Suprapubic skin (tissue), 4 donors: Measurements from ENCODE around the gene ANKRD13B. TPM values are rescaled to one million over a fixed set of nuclear protein-coding genes. Genes with fewer than 3 reads are reported as not detected.

ENCODE experiments used
- DNase-seq, 2 donors: peaks; one replicate each; pipeline ENCODE4 v3.0.0-alpha.2; 2019; ENCODE audit warnings: low spot score in 2 of 2
- H3K27ac ChIP-seq: fragments of 200-600 bp; sonication (generic); one replicate; pipeline ENCODE4 v1.5.1; 2019
- H3K27me3 ChIP-seq: fragments of 200-600 bp; sonication (generic); one replicate; pipeline ENCODE4 v1.5.1; 2019
- H3K36me3 ChIP-seq: fragments of 200-600 bp; sonication (generic); one replicate; pipeline ENCODE4 v1.5.1; 2019
- H3K4me1 ChIP-seq: fragments of 200-600 bp; sonication (generic); one replicate; pipeline ENCODE4 v1.5.1; 2019
- H3K4me3 ChIP-seq: fragments of 200-600 bp; sonication (generic); one replicate; pipeline ENCODE4 v1.5.1; 2019; ENCODE audit warnings: mild to moderate bottlenecking
- H3K9me3 ChIP-seq: fragments of 200-600 bp; sonication (generic); one replicate; pipeline ENCODE4 v1.5.1; 2019
- EP300 ChIP-seq: sonication (generic); formaldehyde crosslinking; IDR thresholded peaks from one replicate; pipeline ENCODE4 v1.6.1; 2017; ENCODE audit warnings: antibody characterized with exemption
- POLR2A ChIP-seq, 2 donors: fragments of 450-650 bp; IDR thresholded peaks; one replicate each; pipeline ENCODE4 v1.6.1; 2017; ENCODE audit warnings: antibody characterized with exemption in 2 of 2, mild to moderate bottlenecking in 2 of 2, moderate library complexity in 2 of 2
- POLR2AphosphoS5 ChIP-seq, 3 donors: sonication (generic); formaldehyde crosslinking; IDR thresholded peaks; one replicate each; pipeline ENCODE4 v1.6.1; 2017; ENCODE audit warnings: antibody characterized with exemption in 3 of 3
- WGBS: methylation state at CpG from one replicate; pipeline ENCODE4 v1.1.5; 2018; 5-methylcytosine and 5-hydroxymethylcytosine counted together
- total RNA-seq, 4 donors: library from RNA; depleted of rRNA; stranded (reverse); fragments of >200 nt; gene quantifications; one replicate each; pipeline ENCODE4 v1.1.0, GENCODE V29; 2016
- TF ChIP-seq, protein P1 (sequence below), 2 donors: fragments of 200-600 bp in 1 of 2; fragments of 450-650 bp in 1 of 2; sonication (generic) in 1 of 2; IDR thresholded peaks; one replicate each; pipeline ENCODE4 v1.5.1; 2016 to 2019; ENCODE audit warnings: antibody characterized with exemption in 2 of 2, mild to moderate bottlenecking in 1 of 2, moderate library complexity in 1 of 2

The ANKRD13B gene
- total RNA-seq, 4 donors from 2014 or later: 9.0 to 16.5 (median 10.8) TPM

DNA sequence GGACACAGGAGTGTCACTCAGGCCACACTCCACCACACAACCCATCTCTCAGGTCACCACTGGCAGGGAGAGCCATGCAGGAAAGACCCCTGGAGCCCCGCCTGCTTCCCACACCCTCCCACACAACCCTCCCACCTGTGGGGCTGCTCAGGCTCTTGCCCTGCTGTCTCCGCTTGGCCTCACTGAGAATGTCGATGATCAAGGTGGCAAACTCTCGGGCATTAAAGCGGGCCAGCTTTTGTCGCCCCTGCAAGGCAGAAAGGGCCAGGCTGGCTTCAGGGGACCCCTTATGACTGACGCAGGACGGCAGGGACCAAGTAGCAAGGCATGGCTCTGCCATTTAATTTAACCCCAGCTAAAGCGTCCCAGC lies 15.9 kb upstream of the ANKRD13B start:
- H3K27ac ChIP-seq: no peak overlapping the region
- H3K4me1 ChIP-seq: peaks cover 43% of the 10 kb centered on the region
- H3K27me3 ChIP-seq: no peaks in the 10 kb centered on the region
- no peak overlapping the region for H3K4me3 ChIP-seq
- no peaks in the 10 kb centered on the region for H3K9me3 ChIP-seq
- peaks cover 69% of the 10 kb centered on the region for H3K36me3 ChIP-seq
- TF ChIP-seq EP300 (no peak), POLR2AphosphoS5 (IDR thresholded peaks at IDR 0.05) (no peak), POLR2A (IDR thresholded peaks at IDR 0.05) (no peak)
- TF ChIP-seq, protein P1, sequence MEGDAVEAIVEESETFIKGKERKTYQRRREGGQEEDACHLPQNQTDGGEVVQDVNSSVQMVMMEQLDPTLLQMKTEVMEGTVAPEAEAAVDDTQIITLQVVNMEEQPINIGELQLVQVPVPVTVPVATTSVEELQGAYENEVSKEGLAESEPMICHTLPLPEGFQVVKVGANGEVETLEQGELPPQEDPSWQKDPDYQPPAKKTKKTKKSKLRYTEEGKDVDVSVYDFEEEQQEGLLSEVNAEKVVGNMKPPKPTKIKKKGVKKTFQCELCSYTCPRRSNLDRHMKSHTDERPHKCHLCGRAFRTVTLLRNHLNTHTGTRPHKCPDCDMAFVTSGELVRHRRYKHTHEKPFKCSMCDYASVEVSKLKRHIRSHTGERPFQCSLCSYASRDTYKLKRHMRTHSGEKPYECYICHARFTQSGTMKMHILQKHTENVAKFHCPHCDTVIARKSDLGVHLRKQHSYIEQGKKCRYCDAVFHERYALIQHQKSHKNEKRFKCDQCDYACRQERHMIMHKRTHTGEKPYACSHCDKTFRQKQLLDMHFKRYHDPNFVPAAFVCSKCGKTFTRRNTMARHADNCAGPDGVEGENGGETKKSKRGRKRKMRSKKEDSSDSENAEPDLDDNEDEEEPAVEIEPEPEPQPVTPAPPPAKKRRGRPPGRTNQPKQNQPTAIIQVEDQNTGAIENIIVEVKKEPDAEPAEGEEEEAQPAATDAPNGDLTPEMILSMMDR (IDR thresholded peaks at IDR 0.05): no peak
- no peak for DNase-seq
- no CpG with 5 or more reads among the region's 9 CpGs for WGBS

DNA sequence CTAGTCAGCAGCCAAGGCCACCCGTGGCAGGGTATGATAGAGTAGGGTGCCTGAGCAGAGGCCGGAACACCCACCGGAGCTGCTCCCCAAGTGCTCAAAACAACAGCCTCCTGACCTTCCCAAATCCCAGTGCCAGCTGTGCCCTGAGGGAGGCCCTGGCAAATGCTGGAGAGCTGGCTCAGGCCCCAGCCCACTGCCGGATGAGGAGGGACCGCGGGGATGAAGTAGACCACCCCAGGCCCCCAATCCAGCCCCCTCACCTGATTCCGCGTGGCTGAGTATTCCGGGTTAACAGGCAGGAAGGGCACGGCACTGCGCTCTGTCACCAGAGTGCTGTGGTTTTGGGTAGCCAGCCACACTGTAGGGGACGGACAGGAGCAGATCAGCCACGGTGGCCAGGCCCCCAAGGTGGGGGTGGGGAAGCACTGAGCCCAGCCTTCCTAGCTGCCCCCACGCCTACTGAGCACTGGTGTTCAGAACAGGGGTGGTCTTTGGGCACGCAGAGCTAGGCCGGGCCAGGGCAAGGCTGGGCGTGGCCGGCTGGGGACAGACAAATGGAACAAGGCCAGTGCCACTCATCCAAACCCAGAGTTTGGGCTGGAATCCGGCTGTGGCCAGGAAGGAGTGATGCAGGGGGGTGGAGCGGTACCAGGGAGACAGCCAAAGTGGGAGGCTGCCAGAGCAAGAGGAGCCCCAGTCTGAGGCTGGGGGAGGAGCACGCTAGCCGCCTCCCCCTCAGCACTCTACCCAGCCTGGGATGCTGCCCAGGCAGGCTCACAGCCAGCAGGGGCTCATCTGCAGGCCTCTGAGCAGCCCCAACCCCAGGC lies 15.3 kb upstream of the ANKRD13B start:
- H3K4me1 ChIP-seq: peaks cover 43% of the 10 kb centered on the region
- no peaks in the 10 kb centered on the region for H3K27me3 ChIP-seq
- peaks cover 69% of the 10 kb centered on the region for H3K36me3 ChIP-seq
- no peak overlapping the region for H3K4me3 ChIP-seq
- no peak overlapping the region for H3K27ac ChIP-seq
- TF ChIP-seq EP300: no peak
- TF ChIP-seq POLR2AphosphoS5 (IDR thresholded peaks at IDR 0.05): no peak
- TF ChIP-seq, protein P1 (IDR thresholded peaks at IDR 0.05): no peak
- TF ChIP-seq POLR2A (IDR thresholded peaks at IDR 0.05): no peak
- WGBS: 38% methylated on average over 4 of the region's 22 CpGs
- H3K9me3 ChIP-seq: no peaks in the 10 kb centered on the region
- peak in 1 of 2 donors; percentile 76 for DNase-seq

DNA sequence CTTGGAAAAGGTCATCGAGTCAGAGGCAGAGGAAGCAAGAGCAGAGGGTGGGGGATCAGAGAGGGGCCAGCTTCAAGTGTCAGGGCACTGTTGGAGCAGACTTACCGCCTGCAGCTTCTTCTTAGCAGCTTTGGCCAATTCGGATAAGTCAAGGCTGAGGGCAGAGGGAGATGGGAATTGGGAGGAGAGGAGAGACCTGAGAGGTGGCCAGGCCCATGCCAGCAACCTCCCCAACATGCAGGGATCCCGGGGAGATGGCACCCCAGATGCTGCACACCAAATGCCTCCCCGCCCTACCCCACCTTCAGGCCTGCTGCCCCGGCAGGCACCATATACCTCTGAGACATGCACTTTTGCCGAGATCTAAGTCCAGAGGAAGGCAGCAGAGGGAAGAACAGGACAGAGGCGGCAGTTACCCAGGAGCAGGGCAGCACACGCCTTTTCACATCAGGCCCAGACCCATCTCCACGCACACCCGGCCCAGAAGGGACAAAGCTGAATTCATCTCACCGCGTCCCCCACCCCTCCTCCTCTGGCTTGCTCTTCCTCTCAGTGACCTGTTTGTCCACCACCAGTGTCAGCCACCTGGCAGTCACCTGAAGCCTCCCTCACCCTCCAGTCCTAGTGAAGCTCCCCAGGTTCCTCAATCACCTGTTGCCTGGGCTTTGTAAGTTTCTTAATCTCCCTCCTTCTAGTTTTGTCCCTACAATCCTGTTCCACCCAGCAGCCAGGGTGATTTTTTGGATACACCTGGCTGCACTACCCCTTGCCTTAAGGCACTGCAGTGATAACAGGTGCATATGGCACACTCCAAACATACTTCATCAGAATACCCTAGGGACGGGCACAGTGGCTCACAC lies 14.1 kb upstream of the ANKRD13B start:
- TF ChIP-seq EP300: no peak
- no peak for TF ChIP-seq POLR2A (IDR thresholded peaks at IDR 0.05)
- TF ChIP-seq POLR2AphosphoS5 (IDR thresholded peaks at IDR 0.05): no peak
- TF ChIP-seq, protein P1 (IDR thresholded peaks at IDR 0.05): no peak
- H3K4me1 ChIP-seq: peaks cover 48% of the 10 kb centered on the region
- H3K4me3 ChIP-seq: no peak overlapping the region
- DNase-seq: no peak
- 90% methylated on average over 13 of the region's 14 CpGs for WGBS
- H3K36me3 ChIP-seq: peaks cover 64% of the 10 kb centered on the region
- H3K27ac ChIP-seq: no peak overlapping the region
- H3K9me3 ChIP-seq: no peaks in the 10 kb centered on the region
- no peaks in the 10 kb centered on the region for H3K27me3 ChIP-seq

DNA sequence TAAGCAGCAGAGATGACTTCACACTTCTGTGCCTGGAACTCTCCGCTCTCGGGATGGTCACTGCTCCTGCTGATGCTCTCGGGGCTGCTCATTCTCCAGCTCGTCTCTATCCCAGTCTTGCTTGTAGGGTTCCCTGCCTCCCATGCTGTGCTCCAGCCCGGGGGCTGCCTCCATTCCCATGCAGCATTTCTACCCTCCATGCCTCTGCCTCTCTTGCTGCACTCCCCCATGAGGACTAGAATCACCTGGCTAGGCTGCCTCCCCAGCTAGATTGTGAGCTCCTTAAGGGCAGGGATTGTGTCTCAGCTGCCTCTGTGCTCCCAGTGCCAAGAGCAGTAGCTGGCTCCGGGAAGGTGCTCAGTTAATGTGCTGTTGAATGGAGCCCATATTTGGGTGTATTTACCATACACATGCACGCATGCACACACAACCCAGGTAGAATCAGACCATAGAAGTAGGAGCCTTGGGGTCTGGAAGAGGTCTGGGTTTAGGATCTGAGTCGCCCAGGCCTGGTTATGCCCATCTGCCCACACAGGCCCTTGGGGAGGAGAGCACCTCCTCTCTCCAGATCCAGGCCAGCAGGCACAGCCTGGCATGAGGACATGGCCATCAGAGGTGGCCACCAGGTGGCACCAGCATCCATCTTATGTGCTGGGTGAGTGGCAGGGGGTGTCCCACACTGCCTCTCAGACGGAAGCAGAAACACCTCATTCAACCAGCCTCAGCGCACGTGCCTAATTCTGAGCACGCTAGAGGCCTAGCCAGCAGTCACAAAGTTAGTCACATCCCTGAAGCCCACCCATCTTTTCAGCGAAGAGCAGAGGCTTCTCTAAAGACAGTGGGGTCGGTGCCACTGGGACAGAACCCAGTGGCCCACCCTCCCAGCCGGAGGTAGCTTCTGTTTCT lies 12.8 kb upstream of the ANKRD13B start:
- H3K4me1 ChIP-seq: peaks cover 61% of the 10 kb centered on the region
- no peaks in the 10 kb centered on the region for H3K9me3 ChIP-seq
- no peak for TF ChIP-seq POLR2A (IDR thresholded peaks at IDR 0.05)
- no peak for TF ChIP-seq EP300
- TF ChIP-seq POLR2AphosphoS5 (IDR thresholded peaks at IDR 0.05): peak in 2 of 3 donors; percentile 55 to 63
- TF ChIP-seq, protein P1 (IDR thresholded peaks at IDR 0.05): peak; percentile 88 to 89
- H3K4me3 ChIP-seq: no peak overlapping the region
- no peaks in the 10 kb centered on the region for H3K27me3 ChIP-seq
- 56% methylated on average over 14 of the region's 15 CpGs for WGBS
- DNase-seq: peak; percentile 86 to 89
- no peak overlapping the region for H3K27ac ChIP-seq
- H3K36me3 ChIP-seq: peaks cover 53% of the 10 kb centered on the region
